HepG2 (cell line): ENCODE data around the gene BFSP1. TPM values are rescaled to one million over a fixed set of nuclear protein-coding genes. Genes with fewer than 3 reads are reported as not detected.

Experiments used
- ATAC-seq: fragments of 200-7000 bp; cut with Tn5 transposase; 3 replicates; pipeline ENCODE4 v1.9.1; 2020; ENCODE audit warnings: mild to moderate bottlenecking, moderate library complexity
- BruUV-seq: library from RNA; stranded (reverse); fragments of 400-500 nt; replicated peaks from 2 replicates; lab custom pipeline; 2021; lab: Mats Ljungman, UMichigan
- CTCF ChIA-PET: fragments of 300-600 bp; formaldehyde crosslinking; extraction: SDS; loops from one replicate; lab custom pipeline; 2021; ENCODE audit warnings: low total read pairs, inconsistent platforms, low intra/inter-chr PET ratio; lab: Yijun Ruan, JAX
- POLR2A ChIA-PET: fragments of 350-600 bp; sonication (Branson Sonifier 250); formaldehyde crosslinking; loops from one replicate; lab custom pipeline; 2020; ENCODE audit warnings: antibody characterized with exemption, inconsistent platforms; lab: Yijun Ruan, JAX
- DNase-seq: peaks from one replicate; pipeline ENCODE4 v3.0.0-alpha.2; 2015; ENCODE audit warnings: low spot score
- FAIRE-seq: peaks from 3 replicates; lab custom pipeline; 2011; peaks lifted over from hg19 to GRCh38; lab: Jason Lieb, UNC
- H2AFZ ChIP-seq: one replicate; pipeline ENCODE4 v1.6.1; 2011; ENCODE audit warnings: low read length, inconsistent platforms
- H3K27ac ChIP-seq: fragments of 300-600 bp; 3 replicates; pipeline ENCODE4 v1.8.0; 2011; ENCODE audit warnings: mixed run types, mild to moderate bottlenecking, mixed read lengths, low read length, inconsistent platforms; ENCODE audit not compliant: insufficient read depth; ENCODE audit errors: extremely low read length
- H3K27me3 ChIP-seq, 2 experiments: fragments of 200-600 bp in 1 of 2; 2 replicates in 1 of 2; 3 replicates in 1 of 2; pipeline versions ENCODE4 v1.6.0 to v1.8.0; 2011; ENCODE audit warnings: low read length in 2 of 2, mild to moderate bottlenecking in 2 of 2, moderate library complexity in 2 of 2, inconsistent platforms in 1 of 2; ENCODE audit not compliant: insufficient read depth in 2 of 2, control insufficient read depth in 1 of 2
- H3K36me3 ChIP-seq, 2 experiments: fragments of 200-600 bp in 1 of 2; replicated peaks in 1 of 2; 2 replicates in 1 of 2; 3 replicates in 1 of 2; pipeline versions ENCODE4 v1.5.1 to v1.8.0; 2011; ENCODE audit warnings: low read length in 2 of 2, inconsistent platforms in 1 of 2; ENCODE audit not compliant: insufficient read depth in 2 of 2, control insufficient read depth in 1 of 2
- H3K4me1 ChIP-seq: 2 replicates; pipeline ENCODE4 v1.5.1; 2012; ENCODE audit warnings: low read length, inconsistent platforms; ENCODE audit not compliant: insufficient read depth
- H3K4me2 ChIP-seq: 2 replicates; pipeline ENCODE4 v1.6.0; 2011; ENCODE audit warnings: low read depth, low read length, inconsistent platforms
- H3K4me3 ChIP-seq, 3 experiments: fragments of 200-600 bp in 1 of 3; sonication (generic), shearing (Covaris generic) in 1 of 3; replicated peaks in 1 of 3; 2 replicates each; pipeline ENCODE4 v1.5.1; 2011 to 2016; ENCODE audit warnings: low read length in 3 of 3, inconsistent platforms in 2 of 3, low read depth in 2 of 3, mild to moderate bottlenecking in 2 of 3, control low read depth in 1 of 3, mixed read lengths in 1 of 3; ENCODE audit not compliant: insufficient read depth in 1 of 3
- H3K79me2 ChIP-seq: one replicate; pipeline ENCODE4 v1.6.1; 2011; ENCODE audit warnings: low read length, inconsistent platforms; ENCODE audit not compliant: insufficient read depth
- H3K9ac ChIP-seq: 2 replicates; pipeline ENCODE4 v1.6.0; 2011; ENCODE audit warnings: mild to moderate bottlenecking, low read depth, low read length, inconsistent platforms; ENCODE audit not compliant: insufficient read depth
- H3K9me3 ChIP-seq: 2 replicates; pipeline ENCODE4 v1.5.1; 2012; ENCODE audit warnings: mild to moderate bottlenecking, low read length
- H4K20me1 ChIP-seq: 2 replicates; pipeline ENCODE4 v1.6.0; 2011; ENCODE audit warnings: inconsistent platforms, mild to moderate bottlenecking, low read length, moderate library complexity; ENCODE audit not compliant: insufficient read depth
- PHF21A ChIP-seq: sonication (generic); formaldehyde crosslinking; IDR thresholded peaks from 2 replicates; pipeline ENCODE4 v1.5.0; 2020; ENCODE audit warnings: mild to moderate bottlenecking, missing genetic modification reagents
- ZFP37 ChIP-seq: sonication (generic); formaldehyde crosslinking; IDR thresholded peaks from 2 replicates; pipeline ENCODE4 v1.4.0; 2020; ENCODE audit warnings: missing genetic modification reagents, borderline replicate concordance
- ZNF136 ChIP-seq: sonication (generic); formaldehyde crosslinking; IDR thresholded peaks from 2 replicates; pipeline ENCODE4 v1.8.1; 2022; ENCODE audit warnings: low read depth, mild to moderate bottlenecking, moderate library complexity, missing genetic modification reagents
- ZNF589 ChIP-seq: sonication (generic); formaldehyde crosslinking; conservative IDR thresholded peaks from 2 replicates; pipeline ENCODE4 v1.8.0; 2022; ENCODE audit warnings: mild to moderate bottlenecking, moderate library complexity, missing genetic modification reagents
- ZNF784 ChIP-seq: sonication (generic); formaldehyde crosslinking; IDR thresholded peaks from 2 replicates; pipeline ENCODE4 v1.5.1; 2020; ENCODE audit warnings: missing genetic modification reagents, mild to moderate bottlenecking, borderline replicate concordance
- ZNF816 ChIP-seq: sonication (generic); formaldehyde crosslinking; IDR thresholded peaks from 2 replicates; pipeline ENCODE4 v1.8.0; 2022; ENCODE audit warnings: missing genetic modification reagents, mild to moderate bottlenecking, borderline replicate concordance
- WGBS: methylation state at CpG from one replicate; pipeline ENCODE4 v1.1.6; 2017; ENCODE audit warnings: low lambda C conversion rate; 5-methylcytosine and 5-hydroxymethylcytosine counted together
- in situ Hi-C: cut with HindIII; loops from 2 replicates; pipeline ENCODE4 v1.10.0; 2017; ENCODE audit warnings: low pct_unique_long_range_greater_than_20kb; ENCODE audit not compliant: extremely low pct_ligation_motif_present
- intact Hi-C: fragments of 100-400 bp; cut with micrococcal nuclease; formaldehyde crosslinking; loops from one replicate; pipeline ENCODE4 v1.10.0; 2022; ENCODE audit not compliant: unreplicated experiment
- polyA plus RNA-seq, 8 experiments: library from polyadenylated mRNA; depleted of rRNA in 3 of 8; stranded (reverse) in 7 of 8; unstranded in 1 of 8; fragments of >200 nt; fragmentation: Illumina TruSeq in 4 of 8; extraction: Trizol in 4 of 8; gene quantifications; 2 replicates each; pipeline versions ENCODE4 v1.2.1 to v1.2.3, GENCODE V29; 2011 to 2016; ENCODE audit warnings: low read depth in 4 of 8, missing spikeins in 1 of 8, mixed read lengths in 1 of 8; ENCODE audit not compliant: insufficient read depth in 1 of 8
- total RNA-seq, 5 experiments: library from RNA; depleted of rRNA; stranded (reverse); fragments of >200 nt; fragmentation: Illumina TruSeq; extraction: Trizol; gene quantifications; 2 replicates each; pipeline ENCODE4 v1.2.3, GENCODE V29; 2016; ENCODE audit warnings: low read depth in 1 of 5
- TF ChIP-seq, protein P1 (sequence below): sonication (generic); formaldehyde crosslinking; IDR thresholded peaks from 2 replicates; pipeline ENCODE4 v1.4.0; 2020; ENCODE audit warnings: mild to moderate bottlenecking, missing genetic modification reagents, borderline replicate concordance

Gene BFSP1
- total and polyA plus RNA-seq, 2 of the 13 experiments (the other 11 are each of a cell fraction or from before 2014, with no cell fraction given) = 0.22 to 0.26 TPM

- TF ChIP-seq ZNF784 (CRISPR knock-in tag) (no peak), ZFP37 (CRISPR knock-in tag) (no peak), ZNF589 (no peak), ZNF816 (CRISPR knock-in tag) (no peak)
Observed at GRCh38 chr20:17467120-17467655, 64.0 kb downstream of the BFSP1 start (continued).

- H3K36me3 ChIP-seq = no peaks in the 10 kb centered on the region
- WGBS = 7% methylated on average over 7 of the region's 7 CpGs
- DNase-seq (no peak), FAIRE-seq (no peak), ATAC-seq (no peak)
- H3K27me3 ChIP-seq = peaks cover 4 to 22% of the 10 kb centered on the region in 2 experiments; a peak in 4 of 5 replicates
- ChIA-PET POLR2A (no interaction called here), CTCF (no interaction called here)
- H3K9ac ChIP-seq = no peak overlapping the region
- H3K79me2 ChIP-seq = no peaks in the 10 kb centered on the region
- no TSS peak for BruUV-seq
- no peak overlapping the region for H3K27ac ChIP-seq
- no peak for TF ChIP-seq ZNF136 (CRISPR knock-in tag)
- intact Hi-C loops = no loop called here
- no peaks in the 10 kb centered on the region for H3K9me3 ChIP-seq
- H3K4me3 ChIP-seq = no peak overlapping the region
- H4K20me1 ChIP-seq = no peaks in the 10 kb centered on the region
- no peak overlapping the region for H2AFZ ChIP-seq
- in situ Hi-C loops = no loop called here
- H3K4me2 ChIP-seq = no peak overlapping the region
- no peaks in the 10 kb centered on the region for H3K4me1 ChIP-seq
Observed at GRCh38 chr20:17466641-17467040, 64.5 kb downstream of the BFSP1 start.

DNA sequence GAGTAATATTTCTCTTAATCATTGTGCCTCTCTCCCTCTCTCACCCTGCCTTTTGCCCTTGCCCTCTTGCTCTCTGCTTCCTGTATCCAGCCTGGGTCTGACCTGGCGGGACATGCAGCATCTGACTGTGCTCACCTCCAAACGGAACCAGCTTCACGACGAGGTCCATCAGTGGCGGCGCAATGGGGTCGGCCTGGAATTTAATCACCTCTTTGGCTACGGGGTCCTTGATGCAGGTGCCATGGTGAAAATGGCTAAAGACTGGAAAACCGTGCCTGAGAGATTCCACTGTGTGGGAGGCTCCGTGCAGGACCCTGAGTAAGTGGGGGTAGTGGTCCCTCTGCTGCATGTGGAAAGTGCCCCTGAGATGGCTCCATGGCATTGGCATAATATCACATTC lies 65.9 kb downstream of the BFSP1 start:
- no peaks in the 10 kb centered on the region for H3K9me3 ChIP-seq
- in situ Hi-C loops (no loop called here), intact Hi-C loops (no loop called here)
- no peak overlapping the region for H3K9ac ChIP-seq
- H3K4me3 ChIP-seq = no peak overlapping the region
- H3K4me2 ChIP-seq = no peak overlapping the region
- H3K36me3 ChIP-seq = no peaks in the 10 kb centered on the region
- FAIRE-seq = no peak
- WGBS = 53% methylated on average over 10 of the region's 10 CpGs
- peaks cover 2 to 11% of the 10 kb centered on the region in 2 experiments; a peak in 4 of 5 replicates for H3K27me3 ChIP-seq
- H2AFZ ChIP-seq = no peak overlapping the region
- no TSS peak for BruUV-seq
- POLR2A ChIA-PET = no interaction called here
- H4K20me1 ChIP-seq = no peaks in the 10 kb centered on the region
- no peaks in the 10 kb centered on the region for H3K4me1 ChIP-seq
- no peak for TF ChIP-seq PHF21A
- TF ChIP-seq, protein P1, sequence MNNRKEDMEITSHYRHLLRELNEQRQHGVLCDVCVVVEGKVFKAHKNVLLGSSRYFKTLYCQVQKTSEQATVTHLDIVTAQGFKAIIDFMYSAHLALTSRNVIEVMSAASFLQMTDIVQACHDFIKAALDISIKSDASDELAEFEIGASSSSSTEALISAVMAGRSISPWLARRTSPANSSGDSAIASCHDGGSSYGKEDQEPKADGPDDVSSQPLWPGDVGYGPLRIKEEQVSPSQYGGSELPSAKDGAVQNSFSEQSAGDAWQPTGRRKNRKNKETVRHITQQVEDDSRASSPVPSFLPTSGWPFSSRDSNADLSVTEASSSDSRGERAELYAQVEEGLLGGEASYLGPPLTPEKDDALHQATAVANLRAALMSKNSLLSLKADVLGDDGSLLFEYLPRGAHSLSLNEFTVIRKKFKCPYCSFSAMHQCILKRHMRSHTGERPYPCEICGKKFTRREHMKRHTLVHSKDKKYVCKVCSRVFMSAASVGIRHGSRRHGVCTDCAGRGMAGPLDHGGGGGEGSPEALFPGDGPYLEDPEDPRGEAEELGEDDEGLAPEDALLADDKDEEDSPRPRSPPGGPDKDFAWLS (CRISPR knock-in tag) = 0 out of 2 replicates have a peak, but pooled peaks have one; percentile 14
- H3K79me2 ChIP-seq = no peaks in the 10 kb centered on the region
- no peak overlapping the region for H3K27ac ChIP-seq
- CTCF ChIA-PET = no interaction called here
- DNase-seq = no peak
- ATAC-seq = no peak
